Activated CD8-positive, alpha-beta T cell treated with anti-CD3 and anti-CD28 coated beads for 36 hours (primary cell): Measurements from ENCODE around the gene RABGAP1L. TPM values are rescaled to one million over a fixed set of nuclear protein-coding genes. Genes with fewer than 3 reads are reported as not detected.
A peak's percentile ranks its signal among the peaks of the same experiment; 100 is the strongest.
"Not testable (repeated sequence)": the region's sequence is repeated elsewhere in the genome, so short reads cannot be mapped to it uniquely, and the experiment has no call there.

Experiments used
- ATAC-seq: fragments of 200-7000 bp; cut with Tn5 transposase; one replicate; pipeline ENCODE4 v1.10.0; 2021; ENCODE audit warnings: mild to moderate bottlenecking, moderate library complexity
- CTCF ChIA-PET: fragments of 350-600 bp; sonication (Branson Sonifier 250); formaldehyde crosslinking; loops from one replicate; lab custom pipeline; 2021; ENCODE audit warnings: antibody characterized with exemption; lab: Charles Lee
- POLR2A ChIA-PET: fragments of 350-600 bp; sonication (Branson Sonifier 250); formaldehyde crosslinking; loops from one replicate; lab custom pipeline; 2021; ENCODE audit warnings: antibody characterized with exemption; lab: Charles Lee
- DNase-seq: peaks from one replicate; pipeline ENCODE4 v3.0.0-alpha.2; 2020
- H3K27ac Mint-ChIP-seq: one replicate; pipeline ENCODE4 v1.8.0; 2021; ENCODE audit warnings: mild to moderate bottlenecking, mixed read lengths
- H3K27me3 Mint-ChIP-seq: one replicate; pipeline ENCODE4 v1.8.0; 2021; ENCODE audit warnings: mixed read lengths
- H3K36me3 Mint-ChIP-seq: one replicate; pipeline ENCODE4 v1.8.0; 2021; ENCODE audit warnings: low read depth, mixed read lengths
- H3K4me1 Mint-ChIP-seq: one replicate; pipeline ENCODE4 v1.8.0; 2021; ENCODE audit warnings: low read depth, mixed read lengths
- H3K4me3 Mint-ChIP-seq: one replicate; pipeline ENCODE4 v1.8.0; 2021; ENCODE audit warnings: mild to moderate bottlenecking, moderate library complexity, mixed read lengths
- H3K9me3 Mint-ChIP-seq: one replicate; pipeline ENCODE4 v1.8.0; 2021; ENCODE audit warnings: mixed read lengths
- intact Hi-C: fragments of 100-400 bp; cut with micrococcal nuclease; formaldehyde crosslinking; loops from one replicate; pipeline ENCODE4 v1.10.0; 2022
- total RNA-seq, 2 experiments: library from RNA; stranded (reverse); gene quantifications; one replicate each; pipeline ENCODE4 v1.2.3, GENCODE V29; 2021
- TF ChIP-seq, protein P1 (sequence below): fragments of 200-600 bp; IDR thresholded peaks from one replicate; pipeline ENCODE4 v1.8.0; 2022; ENCODE audit warnings: antibody characterized with exemption, mild to moderate bottlenecking

RABGAP1L gene
- total RNA-seq, 2 experiments from 2014 or later = 26.9 to 29.4 TPM

DNA sequence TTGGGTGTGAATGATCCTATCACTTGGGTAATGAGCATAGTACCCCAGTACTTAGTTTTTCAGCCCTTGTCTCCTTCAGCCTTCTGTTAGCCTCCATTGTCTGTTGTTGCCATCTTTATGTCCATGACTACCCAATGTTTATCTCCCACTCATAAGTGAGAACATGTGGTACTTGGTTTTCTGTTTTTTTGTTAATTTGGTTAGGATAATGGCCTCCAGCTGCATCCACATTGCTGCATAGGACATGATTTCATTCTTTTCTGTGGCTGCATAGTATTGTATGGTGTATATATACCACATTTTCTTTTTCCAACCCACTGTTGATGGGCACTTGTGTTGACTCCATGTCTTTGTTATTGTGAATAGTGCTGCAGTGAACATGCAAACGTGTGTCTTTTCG is 248.8 kb downstream of the RABGAP1L start:
- ChIA-PET CTCF (no interaction called here), POLR2A (no interaction called here)
- Mint-ChIP-seq H3K4me1 (no peaks in the 10 kb centered on the region), H3K9me3 (peaks cover 11% of the 10 kb centered on the region), H3K27ac (no peak overlapping the region), H3K27me3 (no peaks in the 10 kb centered on the region), H3K4me3 (no peak overlapping the region), H3K36me3 (peaks cover 14% of the 10 kb centered on the region)
- ATAC-seq (no peak), DNase-seq (no peak)
- TF ChIP-seq, protein P1, sequence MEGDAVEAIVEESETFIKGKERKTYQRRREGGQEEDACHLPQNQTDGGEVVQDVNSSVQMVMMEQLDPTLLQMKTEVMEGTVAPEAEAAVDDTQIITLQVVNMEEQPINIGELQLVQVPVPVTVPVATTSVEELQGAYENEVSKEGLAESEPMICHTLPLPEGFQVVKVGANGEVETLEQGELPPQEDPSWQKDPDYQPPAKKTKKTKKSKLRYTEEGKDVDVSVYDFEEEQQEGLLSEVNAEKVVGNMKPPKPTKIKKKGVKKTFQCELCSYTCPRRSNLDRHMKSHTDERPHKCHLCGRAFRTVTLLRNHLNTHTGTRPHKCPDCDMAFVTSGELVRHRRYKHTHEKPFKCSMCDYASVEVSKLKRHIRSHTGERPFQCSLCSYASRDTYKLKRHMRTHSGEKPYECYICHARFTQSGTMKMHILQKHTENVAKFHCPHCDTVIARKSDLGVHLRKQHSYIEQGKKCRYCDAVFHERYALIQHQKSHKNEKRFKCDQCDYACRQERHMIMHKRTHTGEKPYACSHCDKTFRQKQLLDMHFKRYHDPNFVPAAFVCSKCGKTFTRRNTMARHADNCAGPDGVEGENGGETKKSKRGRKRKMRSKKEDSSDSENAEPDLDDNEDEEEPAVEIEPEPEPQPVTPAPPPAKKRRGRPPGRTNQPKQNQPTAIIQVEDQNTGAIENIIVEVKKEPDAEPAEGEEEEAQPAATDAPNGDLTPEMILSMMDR = no peak
- intact Hi-C loops = no loop called here

DNA sequence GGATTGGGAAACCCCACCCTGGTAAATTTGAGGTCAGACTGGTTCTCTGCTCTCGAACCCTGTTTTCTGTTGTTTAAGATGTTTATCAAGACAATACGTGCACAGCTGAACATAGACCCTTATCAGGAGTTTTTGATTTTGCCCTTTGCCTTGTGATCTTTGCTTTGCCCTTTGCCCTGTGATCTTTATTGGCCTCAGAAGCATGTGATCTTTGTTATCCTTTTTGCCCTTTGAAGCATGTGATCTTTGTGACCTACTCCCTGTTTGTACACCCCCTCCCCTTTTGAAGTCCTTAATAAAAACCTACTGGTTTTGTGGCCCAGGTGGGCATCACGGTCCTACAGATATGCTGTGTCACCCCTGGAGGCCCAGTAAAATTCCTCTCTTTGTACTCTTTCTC is 250.5 kb downstream of the RABGAP1L start:
- POLR2A ChIA-PET, H3K4me3 Mint-ChIP-seq, ATAC-seq, intact Hi-C loops, H3K27me3 Mint-ChIP-seq, DNase-seq, H3K27ac Mint-ChIP-seq: not testable (repeated sequence)
- peaks cover 10% of the 10 kb centered on the region for H3K4me1 Mint-ChIP-seq
- peaks cover 13% of the 10 kb centered on the region for H3K9me3 Mint-ChIP-seq
- H3K36me3 Mint-ChIP-seq = peaks cover 14% of the 10 kb centered on the region
- CTCF ChIA-PET = interaction anchor here (0.9 kb wide), 1 partner anchor 18 kb away, joined by 3 read pairs; no protein-coding TSS in a partner anchor

DNA sequence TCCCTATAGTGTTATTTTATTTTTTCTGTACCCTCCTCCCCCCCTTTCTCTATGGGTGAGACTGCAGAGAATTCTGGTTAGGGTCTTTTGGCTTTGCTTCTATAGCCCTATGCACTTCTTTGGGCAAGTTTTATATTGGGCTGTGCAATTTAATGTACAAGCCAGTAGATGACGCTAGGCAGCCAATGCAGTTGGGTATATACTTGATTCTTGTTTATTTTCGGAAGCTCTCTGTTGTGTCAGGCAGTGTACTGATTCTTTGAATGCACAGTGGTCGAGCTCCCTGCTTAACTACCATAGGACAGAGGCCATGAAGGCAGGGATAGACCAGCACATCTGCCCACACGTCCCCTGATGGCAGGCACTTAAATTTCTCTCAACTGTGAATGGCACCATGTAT is 254.3 kb downstream of the RABGAP1L start:
- CTCF ChIA-PET = no interaction called here
- POLR2A ChIA-PET = no interaction called here
- no peak overlapping the region for H3K27ac Mint-ChIP-seq
- H3K36me3 Mint-ChIP-seq = peaks cover 10% of the 10 kb centered on the region
- peaks cover 5% of the 10 kb centered on the region for H3K9me3 Mint-ChIP-seq
- no peaks in the 10 kb centered on the region for H3K27me3 Mint-ChIP-seq
- intact Hi-C loops = no loop called here
- H3K4me3 Mint-ChIP-seq = no peak overlapping the region
- ATAC-seq (no peak), DNase-seq (no peak)
- H3K4me1 Mint-ChIP-seq = peaks cover 13% of the 10 kb centered on the region
- TF ChIP-seq, protein P1 = no peak

DNA sequence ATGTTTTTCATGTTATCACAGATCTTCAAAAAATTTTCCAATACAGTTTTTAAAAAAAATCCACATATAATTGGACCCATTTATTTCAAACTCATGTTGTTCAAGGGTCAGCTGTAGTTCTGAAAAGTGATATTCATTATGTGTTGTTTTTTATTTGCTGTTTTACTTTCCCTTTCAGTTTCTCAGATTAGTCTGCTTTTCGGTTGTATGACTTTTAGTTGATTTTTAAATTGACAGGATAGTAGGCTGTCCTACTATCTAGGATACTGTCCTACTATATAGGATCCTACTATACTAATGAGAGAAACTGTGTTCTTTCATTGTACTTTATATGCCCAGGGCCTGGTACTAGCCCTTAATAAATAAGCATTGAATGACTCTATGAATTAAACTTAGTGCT is 254.9 kb downstream of the RABGAP1L start:
- peak overlapping the region; percentile 1 for H3K27ac Mint-ChIP-seq
- ChIA-PET POLR2A (no interaction called here), CTCF (no interaction called here)
- peaks cover 13% of the 10 kb centered on the region for H3K4me1 Mint-ChIP-seq
- H3K27me3 Mint-ChIP-seq = no peaks in the 10 kb centered on the region
- ATAC-seq (no peak), DNase-seq (no peak)
- H3K36me3 Mint-ChIP-seq = peaks cover 6% of the 10 kb centered on the region
- H3K9me3 Mint-ChIP-seq = peaks cover 2% of the 10 kb centered on the region
- TF ChIP-seq, protein P1 = no peak
- peak overlapping the region; percentile 20 for H3K4me3 Mint-ChIP-seq
- intact Hi-C loops = no loop called here

DNA sequence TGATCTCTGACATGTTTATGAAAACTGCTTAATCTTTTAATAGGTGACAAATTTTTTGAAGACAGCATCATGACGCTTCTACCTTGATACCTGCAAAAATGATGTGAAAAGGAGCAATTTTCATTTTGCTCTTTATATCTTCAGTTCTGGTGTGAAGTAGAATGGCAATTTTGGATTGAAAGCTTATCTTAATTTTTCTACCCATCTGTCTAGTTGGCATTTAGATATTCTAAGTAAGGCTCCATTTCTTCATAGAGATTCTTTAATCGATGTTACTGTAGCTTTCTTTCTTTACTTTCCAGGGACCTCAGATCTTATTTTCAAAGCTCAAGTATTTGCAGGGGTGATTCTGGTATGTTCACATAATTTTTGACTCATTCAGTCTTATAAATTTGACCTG is 256.2 kb downstream of the RABGAP1L start:
- Mint-ChIP-seq H3K4me3 (no peak overlapping the region), H3K27ac (no peak overlapping the region), H3K27me3 (no peaks in the 10 kb centered on the region), H3K9me3 (peaks cover 2% of the 10 kb centered on the region), H3K4me1 (peaks cover 17% of the 10 kb centered on the region), H3K36me3 (peaks cover 4% of the 10 kb centered on the region)
- ChIA-PET POLR2A (no interaction called here), CTCF (no interaction called here)
- DNase-seq = no peak
- ATAC-seq = no peak
- TF ChIP-seq, protein P1 = no peak
- intact Hi-C loops = no loop called here

DNA sequence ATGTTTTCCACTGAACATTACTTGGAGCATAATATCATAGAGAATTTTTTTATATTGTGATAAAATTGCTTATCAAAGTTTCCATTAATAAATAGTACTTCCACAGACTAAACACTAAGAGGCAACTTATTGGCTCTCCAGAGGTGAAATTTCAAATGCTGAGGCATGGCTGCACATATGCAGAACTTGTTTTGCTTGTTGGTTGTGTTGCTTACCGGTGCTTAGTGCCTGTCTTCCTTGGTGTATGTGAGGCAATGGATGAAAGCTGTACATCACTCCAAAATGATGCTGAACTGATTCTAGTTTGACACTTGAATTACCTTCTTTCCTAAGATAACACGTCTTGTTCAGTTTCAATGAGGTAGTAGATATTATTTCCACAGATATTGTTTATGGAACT is 258.6 kb downstream of the RABGAP1L start:
- TF ChIP-seq, protein P1 = no peak
- Mint-ChIP-seq H3K9me3 (peaks cover 2% of the 10 kb centered on the region), H3K4me3 (no peak overlapping the region), H3K27me3 (no peaks in the 10 kb centered on the region), H3K36me3 (no peaks in the 10 kb centered on the region), H3K4me1 (peaks cover 17% of the 10 kb centered on the region), H3K27ac (no peak overlapping the region)
- ChIA-PET CTCF (no interaction called here), POLR2A (no interaction called here)
- ATAC-seq (no peak), DNase-seq (no peak)
- intact Hi-C loops = no loop called here
